DOHH2 (cell line): ENCODE measurements around the gene FARS2.

Experiments
- CTCF ChIP-seq: fragments of 200-600 bp; sonication (generic); IDR thresholded peaks from one replicate; pipeline ENCODE4 v1.5.1; 2014; ENCODE audit warnings: antibody characterized with exemption, mild to moderate bottlenecking, low read depth, low read length; ENCODE audit not compliant: poor library complexity, severe bottlenecking
- EZH2phosphoT487 ChIP-seq: fragments of 200-600 bp; sonication (generic); IDR thresholded peaks from 2 replicates; pipeline ENCODE4 v1.6.1; 2017; ENCODE audit warnings: borderline replicate concordance, mild to moderate bottlenecking, antibody characterized with exemption, low read length, moderate library complexity, mixed read lengths

GRCh38 chr6:5553767-5554166, 292.5 kb downstream of the FARS2 start:
- TF ChIP-seq CTCF (no peak), EZH2phosphoT487 (no peak)
